Measurements from ENCODE around the gene GLI2. TPM values are rescaled to one million over a fixed set of nuclear protein-coding genes. Genes with fewer than 3 reads are reported as not detected.

The GLI2 gene
- total and polyA plus RNA-seq, 2 of the 4 experiments (the other 2 are of a cell fraction), result 3.8 to 26.0 TPM

DNA sequence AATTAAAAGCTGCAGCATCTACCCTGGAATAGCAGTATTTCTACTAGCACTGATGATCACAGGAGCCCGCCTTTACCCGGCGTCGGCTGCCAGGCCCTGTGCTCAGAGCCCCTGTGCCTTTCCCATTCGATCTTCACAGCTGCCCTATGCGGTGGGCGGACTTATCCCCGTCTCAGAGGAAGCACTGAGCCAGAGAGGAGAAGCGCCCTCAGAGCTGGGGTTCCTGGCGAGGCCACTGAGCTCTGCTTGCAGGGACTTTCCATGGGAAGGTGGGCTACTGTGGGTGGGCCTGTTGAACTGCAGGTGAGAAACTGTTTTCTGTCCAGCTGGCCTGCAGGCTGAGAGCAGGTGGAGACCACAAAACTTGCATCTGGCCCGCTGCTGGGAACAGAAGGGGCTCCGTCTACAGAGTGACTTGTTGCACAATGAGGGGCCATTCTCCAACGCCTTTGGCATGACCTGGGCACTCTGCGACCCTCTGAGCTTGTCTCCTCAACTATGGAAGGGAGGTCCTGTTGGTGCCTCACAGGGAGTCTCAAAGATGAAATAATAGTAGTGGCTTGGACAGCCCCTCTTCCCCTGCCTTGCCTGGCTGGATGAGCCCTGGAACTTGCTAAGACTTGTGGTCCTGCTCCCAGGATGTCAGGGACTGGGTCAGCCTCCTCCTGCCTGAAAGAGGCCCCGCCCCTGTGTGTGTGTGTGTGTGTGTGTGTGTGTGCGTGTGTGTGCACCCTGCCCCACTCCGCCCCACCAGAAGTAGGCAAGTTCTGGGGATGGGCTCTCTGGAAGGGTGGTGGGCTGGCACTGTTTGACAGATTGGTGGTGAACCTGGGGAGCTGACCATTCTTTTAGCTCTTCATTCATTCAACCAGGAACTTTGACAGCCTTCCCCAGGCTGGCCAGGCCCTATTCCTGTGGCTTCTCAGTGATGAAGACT is 32.7 kb downstream of the GLI2 start:
- H3K4me2 ChIP-seq (ENCODE audit: low read depth, low read length), result no peak overlapping the region
- ChIA-PET CTCF (interaction anchor here (1.0 kb wide), 1 partner anchor 12 kb away, joined by 3 read pairs; no protein-coding TSS in a partner anchor), POLR2A (ENCODE audit: unreplicated experiment) (no interaction called here)
- H2BK20ac ChIP-seq (ENCODE audit: low read depth, low read length), result no peak overlapping the region
- H2AK5ac ChIP-seq (ENCODE audit: low read depth, low read length), result peak overlapping the region; percentile 58; the same call in 1 of the 2 replicates
- no peak overlapping the region; the same call in 1 of the 2 replicates for H3K14ac ChIP-seq (replicated peaks; ENCODE audit: low read depth, low read length)
- peaks cover 73% of the 10 kb centered on the region for H3K4me1 ChIP-seq (ENCODE audit: control insufficient read depth, insufficient read depth, low read length)
- no peaks in the 10 kb centered on the region for H3K27me3 ChIP-seq (ENCODE audit: control insufficient read depth, insufficient read depth, low read length)
- H3K4me3 ChIP-seq (ENCODE audit: insufficient read depth, low read depth, low read length), result no peak overlapping the region
- H4K20me1 ChIP-seq (ENCODE audit: insufficient read depth, low read length), result peaks cover 49% of the 10 kb centered on the region
- intact Hi-C loops (cut with micrococcal nuclease) (no loop called here), dilution Hi-C loops (cut with HindIII; ENCODE audit: low sequenced_read_pairs, unreplicated experiment) (no loop called here), in situ Hi-C loops (cut with MboI; ENCODE audit: low sequenced_read_pairs) (no loop called here)
- no peak overlapping the region for H3K9ac ChIP-seq (ENCODE audit: low read depth, low read length)
- peaks cover 70% of the 10 kb centered on the region for H3K9me1 ChIP-seq (ENCODE audit: insufficient read depth, low read length)
- BruUV-seq (replicated peaks), result no TSS peak
- H3K56ac ChIP-seq (ENCODE audit: extremely low read depth, insufficient read depth, low read length), result no peak overlapping the region
- peak overlapping the region; percentile 9 to 36; a peak in 2 of 4 replicates for H4K8ac ChIP-seq (ENCODE audit: low read depth in 2 of 2, low read length in 2 of 2)
- no peaks in the 10 kb centered on the region for H3K36me3 ChIP-seq (ENCODE audit: control insufficient read depth, insufficient read depth, low read length)
- H4K5ac ChIP-seq (ENCODE audit: low read depth, low read length), result no peak overlapping the region
- H3K23ac ChIP-seq (ENCODE audit: low read depth, low read length), result peak overlapping the region; percentile 61; the same call in 1 of the 2 replicates
- no peaks in the 10 kb centered on the region for H3K9me3 ChIP-seq (ENCODE audit: control insufficient read depth, insufficient read depth, low read length)
- peak overlapping the region; percentile 40 for H2BK5ac ChIP-seq (ENCODE audit: low read depth, low read length, poor library complexity, severe bottlenecking)
- peak overlapping the region; percentile 94 for H2BK120ac ChIP-seq (ENCODE audit: low read depth, low read length)
- no peak for ATAC-seq (ENCODE audit: low read depth)
- H2AK9ac ChIP-seq (replicated peaks; ENCODE audit: low read depth, low read length, poor library complexity), result no peak overlapping the region
- H3K4ac ChIP-seq (ENCODE audit: low read depth, low read length), result peak overlapping the region; percentile 97
- H4K91ac ChIP-seq (ENCODE audit: insufficient read depth, low read depth, low read length), result peak overlapping the region; percentile 81
- H3K79me1 ChIP-seq (ENCODE audit: low read depth in 1 of 2, low read length in 2 of 2), result peaks cover 35 to 89% of the 10 kb centered on the region in 2 experiments
- 80% methylated on average over 9 of the region's 17 CpGs; no CpG with 5 or more reads in 1 of the 2 experiments for WGBS, 2 experiments (ENCODE audit: extremely low coverage in 2 of 2, insufficient read length in 1 of 2)
- H3K27ac ChIP-seq (ENCODE audit: insufficient read depth, low read length), result peak overlapping the region; percentile 10
- H2BK15ac ChIP-seq (ENCODE audit: low read depth, low read length), result peak overlapping the region; percentile 13; the same call in 1 of the 3 replicates
- no peak overlapping the region for H3K18ac ChIP-seq (ENCODE audit: low read depth, low read length)
- 0 out of 2 replicates have a peak, but pooled peaks have one; percentile 23 for TF ChIP-seq CEBPB (IDR thresholded peaks at IDR 0.05; ENCODE audit: low read depth, low read length)
- TF ChIP-seq, protein P1, sequence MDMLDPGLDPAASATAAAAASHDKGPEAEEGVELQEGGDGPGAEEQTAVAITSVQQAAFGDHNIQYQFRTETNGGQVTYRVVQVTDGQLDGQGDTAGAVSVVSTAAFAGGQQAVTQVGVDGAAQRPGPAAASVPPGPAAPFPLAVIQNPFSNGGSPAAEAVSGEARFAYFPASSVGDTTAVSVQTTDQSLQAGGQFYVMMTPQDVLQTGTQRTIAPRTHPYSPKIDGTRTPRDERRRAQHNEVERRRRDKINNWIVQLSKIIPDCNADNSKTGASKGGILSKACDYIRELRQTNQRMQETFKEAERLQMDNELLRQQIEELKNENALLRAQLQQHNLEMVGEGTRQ (IDR thresholded peaks at IDR 0.05; ENCODE audit: low read depth, low read length), result no peak
- no peak for DNase-seq
- H2AFZ ChIP-seq (replicated peaks; ENCODE audit: low read length, poor library complexity), result no peak overlapping the region

Data from IMR-90 (cell line).